IPS-NIHi7 (cell line): ENCODE results near the gene BID.

Source experiments
- DNase-seq: peaks from one replicate; pipeline ENCODE4 v3.0.0; 2012; ENCODE audit warnings: mixed read lengths; ENCODE audit errors: extremely low spot score

The BID gene

DNA sequence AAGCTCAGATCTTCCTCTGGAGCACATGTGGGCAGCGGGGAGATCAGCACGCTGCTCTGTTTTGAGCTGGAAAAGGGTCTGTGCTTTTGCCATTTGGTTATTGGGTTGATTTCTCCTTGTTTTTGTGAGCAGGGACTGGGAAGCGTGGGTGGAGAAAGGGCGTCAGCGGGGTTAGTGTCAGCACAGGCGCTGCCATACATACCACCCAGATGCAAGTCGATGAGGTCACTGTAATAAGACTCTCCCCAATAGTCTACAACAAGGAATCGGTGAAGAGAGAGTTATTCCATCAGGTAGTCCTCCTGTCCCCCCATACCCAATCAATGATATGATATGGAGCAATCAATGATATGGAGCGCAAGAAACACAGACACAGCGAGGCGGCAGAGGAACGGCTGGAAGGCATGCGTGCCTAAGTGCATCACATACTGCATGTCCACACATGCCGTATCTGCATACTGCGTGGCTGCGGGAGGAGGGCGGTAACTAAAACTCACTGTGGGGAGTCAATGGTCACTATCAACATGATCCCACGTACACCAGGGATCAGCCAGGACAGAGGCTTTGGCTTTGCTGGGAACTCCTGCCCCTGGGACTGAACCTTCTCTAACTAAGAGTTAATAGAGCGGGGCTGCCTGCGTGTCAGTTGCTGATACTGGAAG, 29.5 kb upstream of the BID start:
- DNase-seq: no peak

DNA sequence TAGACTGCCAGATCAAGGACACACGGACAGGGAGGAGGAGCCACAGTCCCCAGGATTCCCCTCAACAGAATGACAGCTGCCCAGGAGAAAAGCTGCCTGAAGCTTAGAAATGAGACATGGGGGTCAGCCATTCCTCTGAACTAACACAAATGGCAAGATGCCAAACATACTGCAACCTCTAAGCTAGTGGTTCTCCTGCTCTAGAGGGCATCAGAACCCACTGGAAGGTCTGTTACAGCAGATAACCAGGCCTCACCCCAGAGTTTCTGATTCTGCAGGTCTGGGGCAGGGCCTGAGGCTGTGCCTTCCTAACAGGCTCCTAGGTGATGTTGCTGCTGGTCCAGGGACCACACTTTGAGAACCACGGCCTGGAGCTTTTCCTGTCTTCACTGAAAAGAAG, 28.6 kb upstream of the BID start:
- no peak for DNase-seq

DNA sequence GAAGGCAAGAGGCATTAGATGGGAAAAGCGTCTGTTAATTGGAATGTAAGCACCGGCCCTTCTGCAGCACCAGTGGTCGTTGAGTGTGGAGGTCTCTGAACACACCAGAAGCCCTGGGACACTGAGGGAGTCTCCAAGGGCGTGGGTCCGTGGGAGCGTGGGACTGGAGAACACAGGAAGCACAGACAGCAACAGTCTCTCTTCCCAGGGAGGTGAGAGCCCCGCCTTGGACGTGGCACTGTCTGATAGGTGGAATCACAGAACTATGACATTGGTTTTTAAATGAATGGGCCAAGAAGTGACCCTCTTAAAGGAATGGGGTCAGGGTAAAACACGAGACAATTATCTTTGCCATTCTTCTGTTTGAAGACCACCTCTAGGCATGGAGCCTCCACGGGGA, 28.1 kb upstream of the BID start:
- no peak for DNase-seq

DNA sequence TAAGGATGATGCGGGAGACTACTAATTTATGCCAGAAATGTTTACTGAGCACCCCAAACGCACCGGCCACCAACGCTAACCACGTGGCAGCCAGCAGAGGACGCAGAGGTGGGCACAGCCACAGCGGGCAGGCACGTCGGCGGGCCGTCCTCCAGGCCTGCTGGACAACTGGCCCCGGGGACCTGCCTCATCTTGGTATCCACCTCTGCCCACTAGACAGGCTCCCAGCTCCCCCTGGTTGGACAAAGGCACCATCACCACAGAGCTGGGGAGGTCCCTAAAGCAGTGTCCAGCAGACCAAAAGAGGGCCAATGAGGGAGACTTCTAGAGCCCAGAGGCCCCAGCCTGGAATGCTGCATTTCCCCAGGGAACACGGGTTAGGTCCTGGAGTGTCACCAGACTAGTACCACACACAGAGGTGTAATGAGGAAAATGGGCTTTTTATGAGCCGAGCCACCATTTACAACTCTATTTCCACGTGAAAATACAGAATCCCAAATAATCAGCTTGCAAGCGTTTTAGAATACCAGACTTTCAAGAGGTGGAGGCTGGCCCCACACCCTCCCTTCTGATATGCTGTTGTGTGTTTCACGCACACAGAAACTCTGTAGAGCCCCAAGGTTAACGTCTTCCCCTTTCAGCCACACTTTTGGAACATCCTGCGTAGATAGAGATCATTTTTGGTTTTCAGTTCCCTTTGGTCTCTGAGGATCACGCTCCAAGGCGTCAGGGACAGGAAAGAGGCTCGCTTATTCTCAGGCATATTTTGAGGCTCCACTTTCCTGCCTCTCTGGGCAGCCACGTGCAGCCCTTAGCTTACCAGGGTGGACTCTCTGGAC, 23.7 kb upstream of the BID start:
- DNase-seq: no peak

DNA sequence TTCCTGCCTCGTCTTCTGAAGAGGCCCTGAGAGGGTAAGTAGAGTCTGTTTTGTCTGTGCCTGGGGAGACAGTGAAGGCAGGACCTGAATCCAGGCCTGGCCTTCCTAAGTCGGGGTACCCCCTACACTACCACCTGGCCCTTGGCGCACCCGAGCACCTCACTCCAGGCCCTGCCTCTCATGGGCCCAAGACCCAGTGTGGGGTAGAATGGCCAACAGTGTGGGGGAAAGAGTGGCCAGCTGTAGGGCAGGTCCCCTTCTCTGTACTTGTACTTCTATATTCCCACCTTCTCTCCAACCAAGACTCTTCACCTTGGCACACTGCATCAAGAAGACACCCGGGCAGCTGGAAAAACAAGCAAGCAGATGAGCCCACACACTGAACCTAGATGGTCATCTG, 22.4 kb upstream of the BID start:
- no peak for DNase-seq

DNA sequence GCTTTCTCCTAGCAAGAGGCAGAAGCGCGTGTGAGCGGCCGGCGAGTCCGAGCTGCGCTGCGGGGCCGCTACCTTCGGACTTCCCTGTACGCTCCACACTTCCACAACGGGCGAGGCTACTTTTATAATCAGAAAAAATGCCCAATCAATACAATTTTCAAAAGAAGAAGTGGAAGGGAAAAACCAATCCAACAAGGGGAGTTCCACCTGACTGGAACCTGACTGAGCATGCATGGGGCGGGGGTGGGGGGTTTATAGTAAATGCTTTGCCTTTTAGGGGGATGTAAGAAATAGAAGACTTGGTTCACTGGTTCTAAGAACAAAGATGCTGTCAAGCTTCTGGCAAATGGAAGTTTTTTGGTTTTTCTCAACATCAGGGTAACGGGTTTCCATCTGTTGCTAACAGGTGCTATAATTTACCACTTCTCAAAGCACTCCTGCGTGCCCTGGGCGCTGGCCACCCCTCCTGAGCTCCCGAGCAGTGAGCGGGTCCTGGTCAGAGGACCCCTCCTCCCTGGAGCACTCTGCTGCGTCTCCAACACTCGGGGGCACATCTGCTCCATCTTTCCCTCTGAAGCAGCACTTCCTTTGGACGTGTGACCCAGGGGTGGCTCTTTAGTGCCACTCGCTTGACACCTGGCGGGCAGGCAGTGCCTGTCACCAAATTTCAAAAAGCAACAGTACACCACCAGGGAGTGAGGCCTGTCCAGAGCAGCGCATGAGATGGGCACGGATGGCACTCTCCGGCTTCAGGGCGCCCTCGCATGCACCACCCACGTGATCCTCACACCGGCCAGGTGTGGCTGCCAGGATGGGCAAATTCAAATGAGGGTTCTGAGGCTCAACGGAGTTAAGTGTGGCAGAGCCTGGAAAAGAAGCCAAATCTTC, 21.6 kb upstream of the BID start:
- no peak for DNase-seq

DNA sequence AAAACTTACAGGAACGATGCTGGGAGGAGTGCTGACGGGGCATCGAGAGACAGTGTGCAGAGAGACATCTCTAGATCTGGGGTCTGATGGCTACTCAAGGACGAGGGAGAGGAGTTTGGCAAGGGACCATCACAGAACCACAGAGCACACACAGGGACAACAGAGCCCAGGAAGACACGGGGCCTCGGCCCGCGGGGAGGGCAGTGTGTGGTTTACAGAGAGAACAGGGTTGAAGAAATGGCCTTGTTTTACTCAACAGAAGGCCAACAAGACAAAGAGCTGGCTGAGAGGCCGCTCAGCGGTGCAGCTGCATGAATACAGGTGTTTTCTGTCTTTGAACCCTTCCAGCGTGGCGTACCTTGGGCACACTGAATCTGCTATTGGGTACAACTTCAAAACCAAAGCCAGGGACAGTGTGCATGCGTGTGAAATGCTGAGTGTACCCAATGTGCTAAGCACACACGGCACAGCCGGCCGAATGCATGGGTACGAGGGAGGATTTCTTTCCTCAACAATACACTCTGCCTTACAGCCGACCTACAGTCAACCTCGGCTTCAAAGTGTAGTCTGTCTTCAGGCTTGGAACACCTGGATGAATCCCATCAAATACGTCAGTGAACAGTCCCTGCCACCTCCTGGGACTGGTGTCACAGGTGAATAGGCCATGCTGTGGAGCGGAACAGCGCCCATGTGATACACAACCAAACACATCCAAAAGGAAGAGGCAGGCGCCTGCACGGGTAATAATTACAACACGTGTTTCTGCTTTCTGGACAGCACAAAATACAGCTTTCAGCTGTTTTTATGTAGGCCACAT, 20.7 kb upstream of the BID start:
- no peak for DNase-seq

DNA sequence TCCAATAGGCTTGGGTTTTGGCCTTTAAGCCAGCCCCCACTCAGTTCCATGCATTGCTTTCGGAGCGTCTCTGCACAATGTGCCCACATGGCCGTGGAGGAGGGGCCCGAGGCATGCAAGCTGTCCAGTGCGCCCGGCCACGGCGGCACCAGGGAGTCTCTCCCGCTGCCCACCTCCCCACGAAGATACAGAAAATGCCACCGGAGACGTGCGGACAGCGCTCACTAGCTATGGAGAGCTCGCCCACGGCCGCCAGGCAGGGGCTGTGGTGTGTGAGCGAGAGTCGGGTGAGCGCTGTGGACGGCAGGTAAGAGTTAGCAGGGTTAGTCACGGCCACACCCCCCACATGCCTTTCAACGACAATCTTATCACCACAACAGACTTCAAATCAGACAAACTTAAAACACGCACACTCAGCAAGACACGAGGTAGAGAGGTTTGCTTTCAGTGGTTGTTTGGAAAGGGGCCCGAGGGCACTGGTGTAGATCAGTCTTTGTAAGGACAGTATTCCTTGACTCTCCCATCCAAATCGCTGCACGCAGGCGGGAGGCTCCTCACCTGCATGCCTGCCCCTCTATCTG, 18.7 kb upstream of the BID start:
- DNase-seq: no peak

DNA sequence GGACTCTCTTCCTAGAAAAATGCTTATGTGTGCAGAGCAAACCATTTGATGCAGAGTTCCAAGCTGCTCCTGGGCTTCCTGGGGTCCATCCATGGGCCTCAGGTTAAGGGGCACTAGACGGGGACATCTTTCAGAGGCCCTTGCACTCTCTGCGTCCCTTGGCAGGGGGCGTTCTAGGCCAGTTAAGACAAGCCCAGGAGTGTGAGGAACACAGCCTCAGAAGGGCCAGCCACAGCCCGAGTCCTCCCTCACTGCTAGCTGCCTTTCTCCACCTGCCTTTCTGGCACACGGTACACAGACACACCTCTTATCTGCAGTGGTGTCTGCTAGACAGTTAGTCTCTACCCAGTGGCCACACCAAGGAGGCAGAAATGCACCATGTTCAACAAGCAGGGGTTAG, 18.0 kb upstream of the BID start:
- peak; percentile 67 for DNase-seq

DNA sequence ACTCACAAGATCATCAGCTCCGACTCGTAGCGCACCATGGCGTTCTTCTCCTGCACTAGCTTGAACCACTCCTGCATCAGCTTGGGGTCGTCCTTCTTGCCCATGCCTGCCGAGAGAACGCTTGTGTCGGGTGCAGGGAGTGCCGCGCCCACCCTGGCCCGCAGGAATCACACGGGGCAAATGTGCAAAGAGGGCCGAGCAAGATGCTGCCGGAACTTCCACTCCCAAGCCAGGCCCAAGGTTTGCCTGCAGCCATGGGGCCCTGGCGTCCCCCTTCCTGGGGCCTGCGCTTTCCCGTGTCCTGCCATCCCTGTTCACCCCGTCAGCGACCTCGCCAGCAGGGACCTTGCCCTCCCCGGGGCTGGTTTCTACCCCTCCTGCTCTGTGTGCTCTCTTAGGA, 16.9 kb upstream of the BID start:
- no peak for DNase-seq

DNA sequence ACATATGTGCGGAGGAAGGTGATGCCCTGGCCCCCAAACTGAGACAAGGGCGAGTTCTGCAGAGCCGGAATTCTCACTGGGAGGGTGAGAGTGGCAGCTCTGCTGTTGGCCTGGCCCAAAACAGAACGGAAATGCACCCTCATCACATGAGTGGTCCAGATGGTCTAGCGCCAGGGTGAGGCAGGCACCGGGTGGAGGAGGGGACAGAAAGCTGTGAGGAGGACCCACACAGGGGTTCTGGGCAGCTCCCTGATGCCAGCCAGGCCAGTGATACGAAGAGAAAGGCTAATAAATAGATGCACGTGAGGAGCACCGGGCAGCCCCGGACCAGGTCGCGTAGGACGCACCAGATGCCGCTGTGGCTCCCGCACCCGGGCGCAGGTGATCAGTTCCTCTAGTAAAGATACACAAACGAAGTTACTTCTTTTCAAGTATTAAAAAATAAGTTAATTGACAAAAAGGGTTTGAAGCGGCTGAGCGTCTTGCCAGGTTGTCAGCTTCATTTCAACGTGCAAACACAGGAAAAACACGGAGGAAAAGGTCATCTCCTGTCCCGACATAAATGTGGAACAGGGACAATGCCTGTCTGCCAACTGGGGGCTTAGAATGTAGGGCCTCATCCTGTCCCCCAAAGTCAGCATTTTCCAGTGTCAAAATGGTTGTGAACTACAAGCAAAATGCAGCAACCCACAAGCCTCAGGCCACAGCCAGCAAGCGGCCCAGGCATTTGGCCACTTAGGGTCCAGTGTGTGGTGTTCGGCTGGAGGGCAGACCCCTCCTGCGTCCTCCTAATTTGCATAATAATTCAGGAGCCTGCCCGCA, 15.3 kb upstream of the BID start:
- no peak for DNase-seq

DNA sequence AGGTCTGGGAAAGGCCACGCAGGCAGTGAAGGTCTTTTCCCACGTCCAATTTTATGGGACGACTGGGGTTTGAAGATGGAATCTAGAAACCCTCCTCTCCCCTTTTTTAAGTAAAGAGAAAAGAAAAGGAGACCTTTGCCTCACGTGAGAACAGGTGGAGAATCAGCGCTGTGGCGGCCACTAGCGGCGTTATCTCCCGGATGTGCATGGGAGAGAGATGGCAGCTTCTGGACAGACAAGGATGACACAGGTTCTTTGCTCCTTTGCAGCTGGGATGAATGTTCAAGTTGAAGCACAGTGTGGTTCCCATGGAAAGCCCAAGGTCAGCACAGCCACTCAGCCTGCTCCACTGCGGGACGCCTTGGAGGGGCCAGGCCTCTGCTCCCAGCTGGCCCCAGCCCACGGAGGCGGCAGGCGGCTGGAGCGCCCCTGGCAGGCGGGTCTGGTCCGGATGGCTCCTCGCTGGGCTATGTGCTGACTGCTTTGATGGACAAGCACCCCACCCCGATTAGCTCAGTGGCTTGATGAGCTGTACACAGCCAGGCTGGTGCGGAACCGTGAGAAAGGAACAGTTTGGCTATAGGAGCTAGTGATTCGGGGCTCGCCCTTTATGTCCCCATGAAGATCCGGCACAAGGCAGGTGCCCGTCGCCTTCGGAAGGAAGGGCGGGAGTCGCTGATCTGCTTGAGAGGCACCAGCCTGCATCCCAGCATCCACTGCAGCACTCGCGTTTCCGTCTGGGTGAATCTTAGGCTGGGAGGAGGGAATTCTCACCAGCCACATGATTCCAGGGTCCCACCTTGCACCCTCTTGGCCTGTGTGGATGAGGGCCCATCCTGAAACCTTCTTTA, 14.5 kb upstream of the BID start:
- DNase-seq: no peak

DNA sequence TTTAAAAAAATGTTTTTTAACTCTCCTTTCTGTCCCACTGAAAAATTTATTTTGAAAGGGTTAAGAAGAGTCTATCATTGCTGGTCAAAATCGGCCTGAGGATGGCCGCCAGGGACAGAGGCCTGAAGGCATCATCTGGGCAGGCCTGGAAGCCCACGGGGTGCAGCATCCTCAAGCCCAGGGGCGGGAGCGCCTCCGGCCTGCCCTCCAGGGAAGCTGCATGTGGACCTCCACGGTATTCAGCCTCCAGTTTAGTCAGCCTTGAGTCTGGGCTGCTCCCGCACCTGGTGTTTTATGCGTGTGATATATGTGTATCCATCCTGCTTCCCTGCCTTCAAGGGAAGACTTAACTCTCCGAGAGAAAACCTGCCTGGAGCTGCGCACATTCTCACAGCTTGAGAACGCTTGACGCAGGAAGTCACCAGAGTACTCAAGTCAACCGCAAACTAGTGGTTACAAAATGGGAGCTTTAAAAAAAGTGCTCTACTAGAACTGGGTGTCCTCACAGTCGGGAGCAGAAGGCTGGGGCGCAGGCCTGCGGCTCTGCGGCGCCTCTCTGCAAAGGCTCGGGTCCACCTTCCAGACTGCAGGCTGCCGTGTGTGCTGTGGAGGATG, 13.6 kb upstream of the BID start:
- no peak for DNase-seq

DNA sequence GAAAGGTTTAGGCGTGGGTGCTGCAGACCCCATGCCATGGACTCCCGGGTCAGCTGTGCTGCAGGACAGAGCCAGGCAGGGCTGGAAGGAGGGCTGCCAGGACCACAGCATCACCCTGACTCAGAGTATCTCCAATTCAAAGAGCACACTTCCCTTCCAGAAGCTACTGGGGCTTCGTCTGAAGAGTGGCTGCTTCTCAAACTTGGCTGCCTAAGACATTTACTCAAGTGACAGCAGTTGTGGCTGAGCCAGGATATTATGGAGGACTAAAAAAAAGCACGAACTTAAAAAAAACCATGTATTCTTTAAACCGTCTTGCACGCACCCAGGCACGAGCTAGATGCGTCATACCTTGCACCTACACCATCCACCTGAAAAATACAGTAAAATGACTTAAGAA, 13.0 kb upstream of the BID start:
- DNase-seq: no peak

DNA sequence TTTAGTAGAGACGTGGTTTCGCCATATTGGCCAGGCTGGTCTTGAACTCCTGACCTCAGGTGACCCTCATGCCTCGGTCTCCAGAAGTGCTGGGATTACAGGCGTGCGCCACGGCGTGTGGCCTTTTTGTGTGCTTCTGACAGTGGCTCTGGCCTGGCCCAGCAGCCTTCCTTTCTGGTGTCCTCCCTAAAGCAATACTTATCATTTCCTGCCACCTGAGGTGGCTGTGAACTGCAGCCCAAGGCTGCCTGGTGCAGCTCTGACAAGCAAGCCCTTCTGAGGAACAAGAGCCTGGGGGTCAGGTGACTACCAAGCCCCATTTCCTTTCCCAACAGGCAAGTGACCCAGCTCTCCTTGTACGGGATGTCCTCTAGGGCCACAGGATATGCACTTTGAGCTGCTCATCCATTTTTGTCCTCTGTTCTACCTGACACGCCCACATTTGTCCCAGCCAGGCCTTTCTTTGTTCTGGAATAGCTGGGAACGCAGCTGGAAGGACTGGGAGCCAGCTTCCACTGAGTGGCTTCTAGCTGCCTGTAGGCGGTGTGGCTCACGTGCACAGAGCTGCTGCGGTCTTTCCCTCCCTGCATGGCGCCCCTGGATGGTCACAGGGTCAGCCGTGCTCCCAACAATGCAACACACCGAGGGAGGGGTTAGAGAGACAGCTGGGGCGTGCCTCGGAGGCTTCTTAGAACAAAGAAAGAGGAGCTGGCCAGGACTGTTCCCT, 12.3 kb upstream of the BID start:
- peak; percentile 42 for DNase-seq

DNA sequence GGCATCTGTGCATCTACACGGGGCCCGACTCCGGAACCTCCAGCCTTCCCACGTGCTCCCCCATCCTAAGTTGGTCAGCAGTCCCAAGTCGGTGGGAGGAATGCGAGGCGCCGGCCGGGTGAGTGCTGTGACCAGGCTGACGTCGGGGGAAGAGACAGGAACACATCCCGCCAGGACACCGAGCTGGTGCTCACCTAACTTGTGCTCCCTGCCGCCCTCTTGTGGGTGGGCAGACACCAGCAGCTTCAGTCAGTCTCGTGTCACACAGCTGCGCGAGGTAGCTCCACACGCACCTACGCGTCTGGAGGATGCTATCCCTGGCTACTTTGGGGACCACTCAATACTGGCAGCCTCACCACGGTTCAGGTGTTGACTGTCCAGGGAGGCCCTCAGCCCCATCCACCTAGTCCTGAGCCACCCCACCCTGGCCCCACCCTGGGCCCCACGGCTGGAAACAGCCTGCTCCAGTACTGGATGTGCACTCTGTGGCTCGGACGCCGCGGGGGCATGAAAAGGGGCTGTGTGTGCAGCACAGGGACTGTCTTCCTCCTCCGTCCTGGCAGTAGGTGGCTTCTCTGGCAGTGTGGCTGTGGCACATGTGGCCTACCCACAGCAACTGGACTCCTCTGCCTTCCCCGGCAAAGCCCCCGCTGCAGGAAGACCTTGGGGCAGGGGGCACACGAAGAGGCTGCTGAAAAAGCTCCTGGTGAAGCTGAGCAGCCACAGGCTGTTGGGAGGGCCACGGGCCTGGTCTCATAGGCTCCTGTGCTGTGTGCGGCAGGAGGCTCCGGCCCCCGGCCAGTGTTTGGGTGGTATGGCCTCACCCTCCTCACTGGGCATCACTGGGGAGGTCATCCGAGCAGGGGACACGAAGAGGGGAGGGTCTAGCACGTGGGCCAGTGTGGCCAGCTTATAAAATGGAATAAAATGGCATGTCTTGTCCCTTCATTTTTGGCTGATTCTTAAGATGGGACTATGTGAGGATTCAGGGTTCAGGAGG, 11.2 kb upstream of the BID start:
- peak; percentile 88 for DNase-seq

DNA sequence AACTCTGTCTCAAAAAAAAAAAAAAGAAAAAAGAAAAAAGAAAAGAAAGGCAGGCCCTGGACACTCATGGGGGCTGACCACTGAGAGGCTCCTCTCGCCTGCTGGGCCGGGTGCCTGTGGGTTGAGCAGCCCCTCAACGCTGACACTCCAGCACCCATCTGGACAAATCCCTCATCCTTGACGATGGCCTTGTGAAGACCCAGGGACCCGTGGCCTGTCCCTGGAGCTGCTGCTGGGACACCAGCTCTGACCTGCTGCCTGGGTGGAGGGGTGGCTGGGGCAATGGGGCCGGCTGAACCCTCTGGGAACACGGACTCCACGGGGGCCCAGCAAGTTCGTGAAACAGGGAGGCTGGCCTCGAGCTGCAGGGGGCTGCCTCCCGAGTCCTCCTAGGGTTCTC, 10.5 kb upstream of the BID start:
- no peak for DNase-seq
